Stimulated activated CD4-positive, alpha-beta T cell treated with anti-CD3 and anti-CD28 coated beads, Interleukin-1b, Interleukin-23, amount 100 ng/mL, for 48 hours (primary cell): ENCODE data around the gene CD300H.
"Not testable (repeated sequence)": the region's sequence is repeated elsewhere in the genome, so short reads cannot be mapped to it uniquely, and the experiment has no call there.

Source experiments
- DNase-seq: peaks from one replicate; pipeline ENCODE4 v3.0.0-alpha.2; 2020

CD300H gene

DNA sequence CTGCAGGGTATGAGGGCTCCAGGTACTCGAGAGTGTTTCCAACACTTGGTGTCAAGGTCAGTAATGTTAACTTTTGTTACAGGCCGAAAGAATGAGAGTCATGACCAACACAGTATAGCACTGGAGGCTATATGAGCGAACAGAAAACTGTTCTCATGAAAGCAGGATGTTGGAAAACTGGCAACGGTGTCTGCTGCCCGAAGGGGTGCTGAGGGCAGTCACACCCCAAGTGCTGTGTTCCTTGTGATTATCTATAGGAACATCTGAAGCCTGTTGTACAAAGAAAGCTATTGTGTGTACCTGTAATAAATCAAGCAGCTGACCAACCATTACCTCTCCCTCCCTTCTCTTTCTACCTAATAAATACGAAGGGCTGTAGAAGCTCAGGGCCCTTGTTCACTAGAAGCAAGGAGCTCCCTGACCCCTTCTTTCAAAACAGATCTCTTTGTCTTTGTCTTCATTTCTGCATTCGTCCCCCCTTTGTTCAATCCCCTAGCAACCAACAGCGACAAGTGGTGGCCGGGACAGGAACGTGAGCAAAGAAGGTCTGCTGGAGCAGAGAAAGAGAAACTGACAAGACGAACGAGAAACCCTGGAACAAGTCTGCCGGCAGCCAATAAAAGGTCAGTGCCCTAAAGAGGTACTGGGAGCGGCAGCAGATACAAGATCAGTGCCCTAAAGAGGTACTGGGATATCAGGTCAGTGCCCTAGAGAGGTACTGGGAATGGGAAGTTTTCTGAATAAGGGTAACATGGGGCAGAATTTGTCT is 17.2 kb upstream of the CD300H start:
- no peak for DNase-seq

- DNase-seq: no peak
Measured at GRCh38 chr17:74582633-74583032, 15.3 kb upstream of the CD300H start.

DNA sequence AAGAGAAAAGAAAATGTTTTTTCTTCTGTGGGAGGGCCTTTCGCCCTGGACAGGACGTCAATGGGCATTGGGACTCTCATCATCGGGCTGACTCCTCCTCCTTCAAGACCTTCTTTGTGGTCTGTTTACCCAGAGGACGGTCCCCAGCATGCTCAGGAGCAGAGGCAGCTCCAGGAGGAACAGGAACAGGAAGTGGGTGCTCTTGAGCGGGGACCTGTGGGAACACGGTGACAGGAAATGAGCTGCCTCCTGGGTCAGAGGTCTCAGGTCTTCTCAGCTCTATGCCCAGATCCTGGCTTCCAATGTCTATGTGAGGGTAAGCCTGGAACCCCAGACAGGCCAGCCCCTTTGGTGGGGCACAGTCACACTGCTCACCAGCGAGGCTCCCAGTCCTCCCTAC is 12.6 kb upstream of the CD300H start:
- no peak for DNase-seq

- no peak for DNase-seq
Measured at GRCh38 chr17:74578979-74579378, 11.7 kb upstream of the CD300H start.

GRCh38 chr17:74574489-74575142 is 7.3 kb upstream of the CD300H start:
- no peak for DNase-seq

DNA sequence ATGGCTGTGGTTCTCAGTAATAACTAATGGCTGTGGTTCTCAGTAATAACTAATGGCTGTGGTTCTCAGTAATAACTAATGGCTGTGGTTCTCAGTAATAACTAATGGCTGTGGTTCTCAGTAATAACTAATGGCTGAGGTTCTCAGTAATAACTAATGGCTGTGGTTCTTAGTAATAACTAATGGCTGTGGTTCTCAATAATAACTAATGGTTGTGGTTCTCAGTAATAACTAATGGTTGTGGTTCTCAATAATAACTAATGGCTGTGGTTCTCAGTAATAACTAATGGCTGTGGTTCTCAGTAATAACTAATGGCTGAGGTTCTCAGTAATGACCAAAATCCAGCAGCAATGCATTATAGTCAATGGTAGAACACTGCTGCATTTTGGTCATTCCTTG is 6.3 kb upstream of the CD300H start:
- not testable (repeated sequence) for DNase-seq

- no peak for DNase-seq
Measured at GRCh38 chr17:74573169-74573568, 5.9 kb upstream of the CD300H start.

GRCh38 chr17:74571621-74572270 is 4.4 kb upstream of the CD300H start:
- DNase-seq: no peak

- DNase-seq: peak; percentile 57
Measured at GRCh38 chr17:74569020-74570003, 2.0 kb upstream of the CD300H start.

- DNase-seq: no peak
Measured at GRCh38 chr17:74568106-74568873, 981 bp upstream of the CD300H start.

GRCh38 chr17:74566132-74566753 is 1.1 kb downstream of the CD300H start:
- peak; percentile 27 for DNase-seq

- DNase-seq: no peak
Measured at GRCh38 chr17:74565126-74565525, 2.2 kb downstream of the CD300H start.

- DNase-seq: no peak
Measured at GRCh38 chr17:74563358-74563757, 4.0 kb downstream of the CD300H start.

DNA sequence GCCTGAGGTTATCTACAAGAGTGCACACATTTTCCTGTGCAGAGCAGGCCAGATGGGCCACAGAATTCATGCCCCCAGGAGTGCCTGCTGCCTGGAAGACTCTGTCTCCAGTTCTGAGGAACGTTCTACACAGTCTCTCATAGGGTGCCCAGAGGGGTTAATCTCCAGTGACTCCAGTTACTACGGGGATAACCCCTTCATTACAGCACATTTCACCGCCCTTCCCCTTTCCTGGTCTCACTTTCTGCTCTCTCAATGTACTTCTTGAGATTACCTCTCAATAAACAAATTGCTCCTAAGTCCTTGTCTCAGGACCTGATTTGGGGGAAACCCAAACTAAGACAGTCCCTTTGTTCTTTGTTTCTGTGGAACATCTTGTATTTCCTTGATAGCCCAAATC is 5.7 kb downstream of the CD300H start:
- DNase-seq: no peak

DNA sequence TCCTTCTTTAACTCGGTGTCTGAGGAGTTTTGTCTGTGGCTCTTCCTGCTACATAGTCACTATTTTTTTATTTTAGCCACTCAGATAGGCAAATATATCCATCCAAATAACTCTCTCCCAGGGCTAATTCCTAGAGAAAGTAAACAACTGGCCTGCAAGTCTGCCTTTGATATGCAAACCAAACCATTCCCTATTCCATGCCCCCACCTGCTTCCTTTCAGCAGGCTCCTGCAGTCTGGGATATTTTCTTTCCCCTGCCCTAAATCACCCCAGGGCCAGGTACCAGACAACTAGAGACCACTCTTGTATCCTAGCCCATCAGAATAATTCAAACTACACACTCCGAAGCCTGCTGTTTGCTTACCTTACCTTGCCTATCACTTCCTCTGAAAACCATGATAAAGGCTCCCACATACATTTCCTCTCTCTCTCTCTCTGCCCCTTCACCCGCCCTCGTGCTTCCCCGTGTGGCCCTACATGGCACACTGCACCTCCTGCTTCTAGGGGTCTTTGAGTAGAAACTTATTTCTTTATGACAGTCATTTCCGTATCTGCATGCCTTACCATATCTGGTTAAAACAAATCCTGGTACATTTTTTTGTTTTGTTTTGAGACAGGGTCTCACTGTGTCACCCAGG is 8.3 kb downstream of the CD300H start:
- DNase-seq: no peak

DNA sequence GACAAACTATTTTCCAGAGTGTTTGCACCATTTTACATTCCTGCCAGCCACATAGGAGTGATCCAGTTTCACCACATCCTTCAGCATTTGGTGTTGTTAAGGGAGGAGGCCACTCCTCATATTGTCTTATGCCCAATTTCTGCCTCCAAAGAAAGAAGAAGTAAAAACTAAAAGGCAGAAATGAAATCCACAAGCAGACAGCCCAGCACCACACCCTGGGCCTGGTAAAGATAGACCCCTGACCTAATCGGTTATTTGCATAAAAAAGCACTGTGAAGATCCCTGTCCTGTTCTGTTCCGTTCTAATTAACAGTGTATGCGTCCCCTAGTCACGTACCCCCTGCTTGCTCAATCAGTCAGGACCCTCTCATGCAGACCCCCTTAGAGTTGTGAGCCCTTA is 8.9 kb downstream of the CD300H start:
- DNase-seq: not testable (repeated sequence)

DNA sequence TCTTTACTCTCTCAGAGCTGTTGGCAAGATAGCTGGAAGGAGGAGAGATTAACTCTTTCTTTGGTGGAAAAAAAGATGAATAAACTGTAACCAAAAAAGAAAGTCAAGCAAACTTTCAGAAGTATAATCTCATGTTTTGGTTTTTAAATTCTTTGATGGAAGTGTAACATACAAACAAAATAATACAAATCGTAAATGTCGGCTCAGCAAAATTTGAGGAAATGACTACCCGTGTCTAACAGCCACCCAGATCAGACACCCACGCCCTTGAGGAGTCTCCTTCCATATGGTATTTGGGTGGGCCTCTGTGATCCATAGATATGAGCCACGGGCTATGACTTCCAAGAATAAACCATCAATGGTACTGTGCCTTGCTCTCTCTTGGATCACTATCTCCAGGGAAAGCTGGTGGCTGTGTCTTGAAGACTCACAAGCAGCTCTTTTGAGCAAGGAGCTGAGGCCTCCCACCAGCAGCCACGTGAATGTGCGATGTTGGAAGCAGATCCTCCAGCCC is 11.8 kb downstream of the CD300H start:
- no peak for DNase-seq

GRCh38 chr17:74554909-74555308 is 12.4 kb downstream of the CD300H start:
- no peak for DNase-seq

DNA sequence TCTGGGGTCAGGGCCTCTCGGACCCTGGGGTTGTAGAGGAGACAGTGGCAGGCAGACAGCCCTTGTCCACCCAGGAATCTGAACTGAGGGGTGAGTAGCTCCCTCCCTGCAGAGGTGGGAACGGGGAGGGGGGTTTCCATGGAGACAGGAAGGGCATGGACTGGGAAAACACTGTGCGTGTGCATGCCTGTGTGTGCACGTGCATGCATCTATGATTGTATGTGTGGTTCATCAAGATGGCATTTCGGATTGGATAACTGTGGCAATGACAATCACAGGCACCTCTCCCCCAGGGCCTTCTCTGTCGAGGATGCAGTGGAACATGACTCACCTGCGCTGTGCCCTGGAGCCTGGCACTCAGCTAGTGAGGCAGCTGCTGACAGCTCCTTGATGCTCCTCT is 15.3 kb downstream of the CD300H start:
- no peak for DNase-seq

DNA sequence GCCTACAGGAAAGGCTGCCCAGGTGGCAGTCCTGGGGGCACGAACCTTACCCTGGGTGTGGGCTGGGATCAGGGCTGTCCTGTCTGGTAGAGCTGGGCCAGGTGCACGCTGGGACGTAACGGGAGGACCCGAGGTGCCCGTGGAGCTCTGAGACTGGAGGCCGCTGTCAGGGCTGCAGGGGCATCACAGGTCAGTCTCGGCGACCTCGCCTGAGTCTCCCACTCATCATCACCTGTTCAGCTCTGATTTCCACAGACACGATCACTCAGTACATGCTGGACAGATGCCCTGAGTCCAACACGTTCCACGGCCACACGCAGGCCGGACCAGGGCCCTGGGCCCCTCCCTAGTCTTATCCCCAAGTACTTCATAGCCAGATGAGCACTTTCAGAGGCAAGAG is 16.7 kb downstream of the CD300H start:
- DNase-seq: no peak

DNA sequence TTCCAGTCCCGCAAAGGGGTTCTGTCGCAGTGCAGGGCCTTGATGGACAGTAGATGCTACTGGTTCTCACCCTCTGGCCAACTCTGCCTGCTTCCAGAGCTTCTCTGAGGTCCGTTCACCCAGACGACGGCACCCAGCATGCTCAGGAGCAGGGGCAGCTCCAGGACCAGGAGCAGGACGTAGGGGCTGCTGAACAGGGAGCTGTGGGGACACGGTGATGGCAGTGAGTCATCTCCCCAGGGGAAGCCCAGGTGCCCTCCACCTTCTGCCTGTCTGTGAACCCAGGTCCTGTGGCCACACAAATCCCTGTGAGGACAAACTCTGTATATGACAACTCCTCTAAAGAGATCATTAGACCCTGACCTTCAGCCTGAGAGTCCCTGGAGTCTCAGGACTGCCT is 18.0 kb downstream of the CD300H start:
- DNase-seq: no peak
